Measurements from ENCODE around the gene SUSD1.

DNA sequence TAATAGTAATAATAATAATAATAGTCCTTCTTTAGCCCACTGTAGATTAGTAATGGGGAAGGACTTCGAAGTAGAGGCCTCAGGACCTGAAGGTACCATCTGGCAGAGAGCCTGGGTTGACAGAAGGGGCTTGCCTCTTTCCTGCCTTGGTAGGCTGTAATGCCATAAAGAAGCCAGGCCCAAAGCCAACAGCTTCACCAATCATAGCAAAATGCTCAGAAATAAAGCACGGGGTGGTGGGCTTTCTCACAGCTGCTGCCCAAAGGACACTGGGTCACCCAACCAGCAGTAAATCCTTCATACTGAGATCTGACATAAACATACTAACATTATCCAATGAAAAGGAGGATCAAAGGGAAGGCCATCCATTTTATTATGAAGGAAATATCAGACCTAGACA is 70.7 kb downstream of the SUSD1 start:
- TF ChIP-seq, protein P1, sequence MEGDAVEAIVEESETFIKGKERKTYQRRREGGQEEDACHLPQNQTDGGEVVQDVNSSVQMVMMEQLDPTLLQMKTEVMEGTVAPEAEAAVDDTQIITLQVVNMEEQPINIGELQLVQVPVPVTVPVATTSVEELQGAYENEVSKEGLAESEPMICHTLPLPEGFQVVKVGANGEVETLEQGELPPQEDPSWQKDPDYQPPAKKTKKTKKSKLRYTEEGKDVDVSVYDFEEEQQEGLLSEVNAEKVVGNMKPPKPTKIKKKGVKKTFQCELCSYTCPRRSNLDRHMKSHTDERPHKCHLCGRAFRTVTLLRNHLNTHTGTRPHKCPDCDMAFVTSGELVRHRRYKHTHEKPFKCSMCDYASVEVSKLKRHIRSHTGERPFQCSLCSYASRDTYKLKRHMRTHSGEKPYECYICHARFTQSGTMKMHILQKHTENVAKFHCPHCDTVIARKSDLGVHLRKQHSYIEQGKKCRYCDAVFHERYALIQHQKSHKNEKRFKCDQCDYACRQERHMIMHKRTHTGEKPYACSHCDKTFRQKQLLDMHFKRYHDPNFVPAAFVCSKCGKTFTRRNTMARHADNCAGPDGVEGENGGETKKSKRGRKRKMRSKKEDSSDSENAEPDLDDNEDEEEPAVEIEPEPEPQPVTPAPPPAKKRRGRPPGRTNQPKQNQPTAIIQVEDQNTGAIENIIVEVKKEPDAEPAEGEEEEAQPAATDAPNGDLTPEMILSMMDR (conservative IDR thresholded peaks at IDR 0.05; ENCODE audit: low read length) = no peak
- TF ChIP-seq EZH2phosphoT487 (IDR thresholded peaks at IDR 0.05; ENCODE audit: borderline replicate concordance, low read depth, low read length) = no peak
